ENCODE results near the gene PPIP5K2.

GRCh38 chr5:103254921-103255320 lies 134.8 kb downstream of the PPIP5K2 start:
- TF ChIP-seq POLR2A (IDR thresholded peaks at IDR 0.05; ENCODE audit: low read depth, low read length) (no peak), POLR2AphosphoS5 (IDR thresholded peaks at IDR 0.05; ENCODE audit: low read depth, low read length) (no peak), TAF1 (IDR thresholded peaks at IDR 0.05; ENCODE audit: borderline replicate concordance, low read depth, low read length) (no peak)
